Right lung (tissue), 10 donors: ENCODE data around the gene IFNA5. TPM values are rescaled to one million over a fixed set of nuclear protein-coding genes. Genes with fewer than 3 reads are reported as not detected.

ENCODE experiments used
- DNase-seq, 2 donors: peaks; one replicate each; pipeline ENCODE4 v3.0.0-alpha.2; 2013
- long read RNA-seq, 8 donors: transcript quantifications; one replicate each; lab custom pipeline, GENCODE V29; 2026
- polyA plus RNA-seq, 5 donors: library from polyadenylated mRNA; unstranded; fragments of 120-200 nt; gene quantifications; one replicate each; pipeline versions ENCODE4 v1.2.1 to v1.2.3, GENCODE V29; 2013; ENCODE audit warnings: inconsistent platforms in 1 of 5, low replicate concordance in 1 of 5; ENCODE audit not compliant: insufficient read length in 5 of 5, insufficient read depth in 1 of 5

Gene IFNA5
- under 1 TPM in 1 of 5 donors, not detected in 4; 0.16 TPM for polyA plus RNA-seq
- long read RNA-seq, donor 1 = 0 reads
- long read RNA-seq, donor 2 = 0 reads
- long read RNA-seq, donor 3, partial matches to known transcripts = 0 of 1 reads
- long read RNA-seq, donor 3, other reads (novel, unspliced or antisense) = 0 of 1 reads
- long read RNA-seq, donor 4 = 0 reads
- long read RNA-seq, donor 5 = 0 reads
- long read RNA-seq, donor 6 = 0 reads
- long read RNA-seq, donor 7 = 0 reads
- long read RNA-seq, donor 8 = 0 reads

GRCh38 chr9:21305213-21305612 is at the start of gene IFNA5:
Gene IFNA5 (minus strand): TSS chr9:21305313. CDS start chr9:21305256, 57 bp downstream.
- no peak for DNase-seq

- no peak for DNase-seq
These were observed 45.7 kb upstream of the IFNA5 start, which contains the start of gene IFNA6 for GRCh38 chr9:21350787-21351186. Gene IFNA6 (minus strand): TSS chr9:21350887. CDS start chr9:21350887, 0 bp downstream.

GRCh38 chr9:21348430-21348970 is 43.4 kb upstream of the IFNA5 start:
- DNase-seq = no peak

GRCh38 chr9:21340735-21341134 is 35.6 kb upstream of the IFNA5 start:
- DNase-seq = no peak

- no peak for DNase-seq
These were observed 31.3 kb upstream of the IFNA5 start for GRCh38 chr9:21336457-21336856.

GRCh38 chr9:21334701-21335632 is 29.9 kb upstream of the IFNA5 start, which contains the start of gene KLHL9:
Gene KLHL9 (minus strand): TSS chr9:21335404. CDS start chr9:21334859, 545 bp downstream.
- DNase-seq = peak; percentile 92 to 95

- no peak for DNase-seq
These were observed 28.1 kb upstream of the IFNA5 start for GRCh38 chr9:21333226-21333625.

- no peak for DNase-seq
These were observed 26.7 kb upstream of the IFNA5 start for GRCh38 chr9:21331676-21332402.

- DNase-seq = peak in 1 of 2 donors; percentile 15
These were observed 21.5 kb upstream of the IFNA5 start for GRCh38 chr9:21326526-21327139.

- DNase-seq = no peak
These were observed 18.9 kb upstream of the IFNA5 start for GRCh38 chr9:21324047-21324446.

- no peak for DNase-seq
These were observed 17.9 kb upstream of the IFNA5 start for GRCh38 chr9:21322911-21323461.

- DNase-seq = no peak
These were observed 15.4 kb upstream of the IFNA5 start for GRCh38 chr9:21320465-21320864.

- DNase-seq = peak; percentile 14 to 36
These were observed 13.1 kb upstream of the IFNA5 start for GRCh38 chr9:21317956-21318923.

GRCh38 chr9:21316860-21317259 is 11.7 kb upstream of the IFNA5 start:
- no peak for DNase-seq

GRCh38 chr9:21316032-21316842 is 11.1 kb upstream of the IFNA5 start:
- DNase-seq = peak; percentile 29

- no peak for DNase-seq
These were observed 9.0 kb upstream of the IFNA5 start for GRCh38 chr9:21314152-21314551.

- DNase-seq = no peak
These were observed 6.8 kb upstream of the IFNA5 start for GRCh38 chr9:21311889-21312288.

- no peak for DNase-seq
These were observed 9.1 kb downstream of the IFNA5 start for GRCh38 chr9:21295992-21296391.
